GM12873 (cell line): ENCODE data around the gene HS3ST4.

Source experiments
- TF ChIP-seq, protein P1 (sequence below): IDR thresholded peaks from 2 replicates; pipeline ENCODE4 v1.5.1; 2012; ENCODE audit warnings: low read depth, mild to moderate bottlenecking, moderate library complexity, low read length, control low read depth; ENCODE audit not compliant: insufficient read depth; ENCODE audit errors: missing control alignments

HS3ST4 gene

DNA sequence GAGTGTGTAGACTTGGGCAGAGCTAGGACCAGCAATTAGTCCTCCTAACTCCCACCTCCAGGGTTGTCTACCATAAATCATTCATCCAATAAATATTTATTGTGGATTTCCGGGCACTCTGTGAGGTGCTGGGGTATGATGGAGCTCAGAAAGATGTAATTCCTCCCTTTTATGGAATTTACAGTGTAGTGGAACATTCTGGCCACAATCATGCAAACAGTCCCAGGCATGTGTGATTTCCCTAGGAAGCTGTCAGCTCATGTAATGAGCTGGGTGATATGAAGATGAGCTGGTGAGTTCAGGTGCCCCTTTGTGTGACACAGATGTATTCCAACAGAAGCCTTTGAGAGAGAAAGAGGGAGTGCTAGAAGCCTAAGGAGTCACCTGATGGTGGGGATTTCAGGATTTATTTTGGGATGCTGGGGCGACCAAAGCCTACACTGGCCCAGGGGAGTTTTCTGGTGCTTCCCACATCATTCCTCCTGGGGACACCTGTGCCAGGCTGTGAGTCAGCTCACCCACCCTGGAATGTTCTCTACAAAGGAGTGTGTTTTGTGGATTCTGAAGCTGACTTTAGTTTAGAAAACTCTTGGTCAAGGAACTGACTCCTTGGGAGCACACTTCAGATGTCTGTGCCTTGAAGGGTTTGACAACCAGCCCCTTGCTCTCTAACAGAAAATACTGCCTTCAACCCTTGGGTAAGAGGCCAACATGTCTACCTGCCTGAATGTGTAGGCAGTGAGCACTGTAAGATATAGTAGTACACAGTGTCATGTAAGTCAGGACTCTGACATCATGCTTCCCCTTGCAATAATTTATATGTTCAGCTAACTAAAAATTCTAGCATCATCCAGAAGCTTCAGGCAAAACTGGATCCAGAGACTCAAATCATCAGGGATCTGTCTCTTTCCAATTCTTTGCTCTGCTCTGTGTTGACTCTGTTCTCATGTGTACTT lies 42.9 kb downstream of the HS3ST4 start:
- TF ChIP-seq, protein P1, sequence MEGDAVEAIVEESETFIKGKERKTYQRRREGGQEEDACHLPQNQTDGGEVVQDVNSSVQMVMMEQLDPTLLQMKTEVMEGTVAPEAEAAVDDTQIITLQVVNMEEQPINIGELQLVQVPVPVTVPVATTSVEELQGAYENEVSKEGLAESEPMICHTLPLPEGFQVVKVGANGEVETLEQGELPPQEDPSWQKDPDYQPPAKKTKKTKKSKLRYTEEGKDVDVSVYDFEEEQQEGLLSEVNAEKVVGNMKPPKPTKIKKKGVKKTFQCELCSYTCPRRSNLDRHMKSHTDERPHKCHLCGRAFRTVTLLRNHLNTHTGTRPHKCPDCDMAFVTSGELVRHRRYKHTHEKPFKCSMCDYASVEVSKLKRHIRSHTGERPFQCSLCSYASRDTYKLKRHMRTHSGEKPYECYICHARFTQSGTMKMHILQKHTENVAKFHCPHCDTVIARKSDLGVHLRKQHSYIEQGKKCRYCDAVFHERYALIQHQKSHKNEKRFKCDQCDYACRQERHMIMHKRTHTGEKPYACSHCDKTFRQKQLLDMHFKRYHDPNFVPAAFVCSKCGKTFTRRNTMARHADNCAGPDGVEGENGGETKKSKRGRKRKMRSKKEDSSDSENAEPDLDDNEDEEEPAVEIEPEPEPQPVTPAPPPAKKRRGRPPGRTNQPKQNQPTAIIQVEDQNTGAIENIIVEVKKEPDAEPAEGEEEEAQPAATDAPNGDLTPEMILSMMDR: no peak

DNA sequence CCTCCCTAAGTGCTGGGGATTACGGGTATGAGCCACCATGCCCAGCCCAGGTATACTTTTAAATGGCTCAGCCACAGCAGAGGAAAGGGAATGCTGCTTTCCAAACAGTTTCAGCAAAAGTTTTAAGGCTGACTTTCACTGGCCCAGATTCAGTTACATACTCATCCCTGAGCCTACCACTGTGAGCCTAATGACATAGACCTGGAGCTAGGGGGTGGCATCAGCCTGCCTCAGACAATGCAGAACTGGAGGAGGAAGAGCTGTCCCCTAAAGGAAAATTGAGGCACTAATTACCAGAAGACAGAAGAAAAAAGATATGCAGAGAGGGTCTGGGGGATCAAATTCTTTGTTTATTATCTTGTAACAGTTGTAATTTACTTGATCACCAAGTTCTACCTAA lies 43.9 kb downstream of the HS3ST4 start:
- TF ChIP-seq, protein P1: no peak

DNA sequence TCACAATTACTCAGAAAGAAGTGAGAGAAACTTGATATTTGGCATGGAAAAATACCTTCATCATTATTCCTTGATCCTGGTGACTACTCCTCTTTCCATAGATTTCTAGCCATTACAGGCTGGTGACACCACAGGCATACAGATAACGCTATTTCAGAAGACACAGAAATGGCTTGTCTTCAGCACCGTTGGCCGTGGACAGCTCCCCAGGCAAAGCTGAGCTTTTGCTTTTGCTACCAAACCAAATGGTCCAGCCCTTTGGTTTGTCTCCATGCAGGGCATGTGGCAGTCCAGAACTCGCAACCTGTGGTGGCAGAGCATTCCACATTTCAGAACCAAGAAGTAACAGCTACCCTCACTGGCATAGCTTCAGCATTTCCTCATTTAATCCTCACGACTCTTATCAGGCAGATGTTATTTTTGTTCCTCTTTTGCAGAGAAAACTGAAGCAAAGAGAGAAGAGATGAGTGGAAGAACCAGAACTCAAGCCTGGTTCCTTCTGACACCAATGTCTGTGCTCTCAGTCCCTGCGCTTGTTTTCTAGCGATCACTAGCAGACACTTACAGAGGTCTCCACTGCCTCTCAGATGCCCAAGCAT lies 55.5 kb downstream of the HS3ST4 start:
- TF ChIP-seq, protein P1: no peak

DNA sequence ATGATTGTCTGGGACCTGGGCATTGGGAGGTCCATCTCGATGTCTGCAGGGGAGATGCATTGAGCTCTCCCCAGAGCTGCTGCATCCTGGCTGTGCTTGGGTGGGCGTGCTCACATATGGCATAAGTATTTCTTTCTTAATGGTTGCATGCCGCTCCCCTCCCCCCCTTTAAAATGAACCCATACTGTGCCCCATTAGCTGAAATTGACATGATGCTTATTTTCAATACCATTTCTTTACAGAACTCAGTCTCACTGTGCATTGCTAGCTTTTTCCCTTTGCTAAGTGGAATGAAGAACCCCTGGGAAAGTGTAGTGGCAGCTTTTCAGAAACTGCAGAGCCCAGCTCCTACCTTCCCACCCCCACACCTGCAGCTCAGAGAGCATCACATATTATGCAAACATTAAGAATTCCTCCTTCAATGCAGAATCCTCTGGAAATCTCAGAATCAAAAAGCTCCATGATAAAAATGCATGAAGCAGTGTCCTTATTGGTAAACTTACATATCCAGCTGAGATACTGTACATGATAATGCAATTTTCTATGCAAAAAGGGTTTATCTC lies 56.4 kb downstream of the HS3ST4 start:
- TF ChIP-seq, protein P1: no peak

DNA sequence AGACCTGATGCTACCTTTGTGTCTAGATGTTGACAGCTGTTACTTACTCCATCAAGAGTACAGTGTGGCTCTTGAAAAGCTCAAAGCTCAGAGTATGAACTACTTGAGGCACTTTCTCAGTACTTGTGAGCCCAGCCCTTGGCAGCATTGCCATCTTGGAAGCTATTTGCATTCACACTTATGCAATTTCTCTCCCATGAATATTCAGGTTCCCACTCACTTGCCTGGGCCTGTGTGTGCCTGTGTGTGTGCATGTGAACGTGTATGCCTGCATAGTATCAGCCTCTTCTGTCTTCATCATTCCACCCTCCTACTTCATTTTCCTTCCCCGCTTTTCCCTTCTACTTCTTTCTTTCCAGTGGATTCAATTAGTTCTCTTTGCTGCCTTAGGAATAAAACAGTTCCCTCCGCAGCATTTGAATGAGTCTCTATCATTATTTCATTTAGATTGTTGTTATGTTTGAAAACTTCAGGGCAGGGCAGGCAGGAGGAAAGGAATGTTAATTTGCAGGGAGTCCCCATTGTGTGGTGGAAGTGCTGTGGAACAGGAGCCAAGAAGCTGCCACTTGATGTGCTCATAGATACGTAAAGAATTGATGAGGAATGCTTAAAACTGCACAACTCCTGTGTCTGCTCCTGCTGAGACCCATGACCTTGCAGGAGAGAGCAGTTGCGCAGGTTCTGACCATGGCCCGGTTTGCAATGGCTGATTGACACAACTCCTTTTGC lies 58.9 kb downstream of the HS3ST4 start:
- TF ChIP-seq, protein P1: no peak

DNA sequence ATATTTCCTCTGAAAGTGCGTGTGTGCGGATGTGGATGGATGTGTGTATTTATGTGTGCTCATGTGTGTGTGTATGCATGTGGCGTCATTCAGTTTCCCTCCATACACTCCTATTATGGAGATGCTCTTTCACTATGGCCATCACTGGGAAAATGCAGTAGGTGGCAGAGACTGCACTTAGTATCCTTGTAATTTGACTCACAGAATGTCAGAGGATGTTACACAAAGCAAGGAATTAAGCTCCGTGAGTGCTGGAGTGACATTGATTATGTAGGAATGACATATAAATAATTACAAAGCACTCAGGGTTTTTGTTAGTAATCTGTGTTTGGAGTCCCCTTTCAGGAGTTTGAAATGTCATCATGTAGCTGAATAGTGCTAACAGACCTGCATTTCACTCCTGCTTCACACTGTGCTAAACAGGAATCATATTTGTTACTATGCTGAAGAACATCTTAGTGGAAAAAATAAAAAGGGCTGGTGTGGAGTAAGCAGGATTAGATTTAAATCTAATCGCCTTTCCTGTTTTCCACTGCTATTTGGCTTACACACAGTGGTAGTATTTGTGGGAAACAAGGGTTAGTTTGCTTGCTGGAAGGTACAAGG lies 59.6 kb downstream of the HS3ST4 start:
- TF ChIP-seq, protein P1: no peak
